Fibroblast of villous mesenchyme (primary cell): ENCODE data around the gene AATK. TPM values are rescaled to one million over a fixed set of nuclear protein-coding genes. Genes with fewer than 3 reads are reported as not detected.
"Not testable (repeated sequence)": the region's sequence is repeated elsewhere in the genome, so short reads cannot be mapped to it uniquely, and the experiment has no call there.

Source experiments
- DNase-seq: peaks from one replicate; pipeline ENCODE4 v3.0.0-alpha.2; 2010; ENCODE audit warnings: low read depth
- H3K4me3 ChIP-seq: 2 replicates; pipeline ENCODE4 v1.5.1; 2011; ENCODE audit warnings: low read depth, mild to moderate bottlenecking, low read length
- CTCF ChIP-seq: IDR thresholded peaks from 2 replicates; pipeline ENCODE4 v1.5.1; 2012; ENCODE audit warnings: low read depth, mild to moderate bottlenecking, low read length; ENCODE audit not compliant: insufficient read depth
- total RNA-seq: library from RNA; depleted of rRNA; stranded (reverse); fragments of >200 nt; gene quantifications from 2 replicates; pipeline ENCODE4 v1.2.3, GENCODE V29; 2012

AATK gene
- total RNA-seq, 1 donor = under 0.01 TPM

- H3K4me3 ChIP-seq = no peak overlapping the region
- no peak for DNase-seq
- TF ChIP-seq CTCF = no peak
Measured at GRCh38 chr17:81159611-81160265, 6.3 kb downstream of the AATK start.

- DNase-seq = no peak
- no peak overlapping the region for H3K4me3 ChIP-seq
- no peak for TF ChIP-seq CTCF
Measured at GRCh38 chr17:81158688-81159590, 7.1 kb downstream of the AATK start.

GRCh38 chr17:81157848-81158687 lies 8.0 kb downstream of the AATK start:
- no peak overlapping the region for H3K4me3 ChIP-seq
- no peak for TF ChIP-seq CTCF
- no peak for DNase-seq

- no peak for DNase-seq
- no peak overlapping the region for H3K4me3 ChIP-seq
- no peak for TF ChIP-seq CTCF
Measured at GRCh38 chr17:81156866-81157805, 8.9 kb downstream of the AATK start.

- DNase-seq = no peak
- no peak overlapping the region for H3K4me3 ChIP-seq
- no peak for TF ChIP-seq CTCF
Measured at GRCh38 chr17:81154961-81155360, 11.1 kb downstream of the AATK start.

GRCh38 chr17:81154016-81154415 lies 12.0 kb downstream of the AATK start:
- not testable (repeated sequence) for H3K4me3 ChIP-seq

More at GRCh38 chr17:81154016-81154415, 12.0 kb downstream of the AATK start:
- DNase-seq = not testable (repeated sequence)
